ENCODE measurements around the gene TP53TG5.
A peak's percentile ranks its signal among the peaks of the same experiment; 100 is the strongest.

Gene TP53TG5

GRCh38 chr20:45405571-45406259 lies 27.6 kb upstream of the TP53TG5 start:
- DNase-seq = no peak

DNA sequence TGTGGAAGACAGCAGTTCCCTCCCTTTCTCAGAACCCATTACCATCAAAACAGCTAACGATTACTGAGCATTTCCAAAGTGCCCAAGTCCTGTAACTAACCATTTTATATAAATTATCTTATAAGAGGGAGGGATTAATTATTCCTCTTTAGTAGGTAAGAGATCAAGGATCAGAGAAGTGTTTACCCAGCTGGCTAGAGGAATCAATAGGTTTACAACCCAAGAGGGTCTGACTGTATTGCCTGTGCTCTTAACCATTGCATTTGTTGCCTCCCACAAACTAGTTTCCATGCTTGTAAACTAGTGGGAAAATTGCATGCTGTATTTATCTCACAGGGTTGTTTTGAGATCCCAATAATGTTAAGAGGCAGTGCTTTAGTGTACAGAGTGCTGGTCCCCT lies 26.3 kb upstream of the TP53TG5 start:
- no peak for DNase-seq

- no peak for DNase-seq
These were observed 24.8 kb upstream of the TP53TG5 start for GRCh38 chr20:45402946-45403345.

DNA sequence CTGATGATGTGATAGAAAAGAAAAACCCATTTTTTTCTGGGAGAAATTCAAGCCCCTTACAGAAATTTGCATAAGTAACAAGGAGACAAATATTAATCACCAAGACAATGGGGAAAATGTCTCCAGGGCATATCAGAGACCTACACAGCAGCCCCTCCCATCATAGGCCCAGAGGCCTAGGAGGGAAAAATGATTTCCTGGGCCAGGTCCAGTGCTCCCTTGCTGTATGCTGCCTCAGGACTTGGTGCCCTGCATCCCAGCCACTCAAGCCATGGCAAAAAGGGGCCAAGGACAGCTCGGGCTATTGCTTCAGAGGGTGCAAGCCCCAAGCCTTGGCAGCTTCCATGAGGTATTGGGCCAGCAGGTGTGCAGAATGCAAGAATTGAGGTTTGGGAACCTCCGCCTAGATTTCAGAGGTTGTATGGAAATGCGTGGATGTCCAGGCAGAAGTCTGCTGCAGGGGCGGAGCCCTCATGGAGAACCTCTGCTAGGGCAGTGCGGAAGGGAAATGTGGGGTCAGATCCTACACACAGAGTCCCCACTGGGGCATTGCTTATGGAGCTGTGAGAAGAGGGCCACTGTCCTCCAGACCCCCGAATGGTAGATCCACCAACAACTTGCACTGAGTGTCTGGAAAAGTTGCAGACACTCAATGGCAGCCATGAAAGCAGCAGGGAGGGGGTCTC lies 22.4 kb upstream of the TP53TG5 start:
- DNase-seq = no peak

DNA sequence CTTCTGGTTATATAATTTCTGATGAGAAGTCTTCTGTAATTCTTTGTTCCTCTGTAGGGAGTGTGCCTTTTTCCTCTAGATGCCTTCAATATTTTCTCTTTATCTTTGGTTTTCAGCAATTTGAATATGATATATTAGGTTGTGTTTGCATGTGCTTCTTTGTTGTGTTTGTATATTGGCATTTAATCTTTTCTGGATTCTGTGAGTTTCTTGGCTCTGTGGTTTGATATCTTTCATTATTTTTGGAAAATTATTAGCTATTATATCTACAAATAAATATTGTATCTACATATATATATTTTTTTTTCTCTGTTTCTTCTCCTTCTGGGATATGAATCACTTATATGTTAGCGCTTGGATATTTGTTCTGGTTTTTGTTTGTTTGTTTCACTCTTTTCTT lies 20.9 kb upstream of the TP53TG5 start:
- DNase-seq = no peak

DNA sequence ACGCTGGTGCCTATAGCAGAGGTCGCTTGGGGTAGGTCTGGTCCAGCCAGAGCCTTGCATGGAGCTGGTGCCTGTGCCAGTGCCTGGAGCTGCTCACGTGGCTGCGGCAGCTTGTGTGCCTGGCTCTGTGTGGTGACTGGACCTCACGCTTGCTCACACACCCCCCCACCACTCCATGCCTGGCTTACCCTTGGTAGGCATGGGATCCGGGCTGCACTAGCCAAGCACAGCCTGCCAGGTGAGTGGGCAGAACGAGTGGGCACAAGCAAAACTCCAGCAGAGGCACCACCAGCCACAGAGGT lies 16.9 kb upstream of the TP53TG5 start:
- DNase-seq = no peak

GRCh38 chr20:45394221-45395113 lies 16.3 kb upstream of the TP53TG5 start:
- no peak for DNase-seq

DNA sequence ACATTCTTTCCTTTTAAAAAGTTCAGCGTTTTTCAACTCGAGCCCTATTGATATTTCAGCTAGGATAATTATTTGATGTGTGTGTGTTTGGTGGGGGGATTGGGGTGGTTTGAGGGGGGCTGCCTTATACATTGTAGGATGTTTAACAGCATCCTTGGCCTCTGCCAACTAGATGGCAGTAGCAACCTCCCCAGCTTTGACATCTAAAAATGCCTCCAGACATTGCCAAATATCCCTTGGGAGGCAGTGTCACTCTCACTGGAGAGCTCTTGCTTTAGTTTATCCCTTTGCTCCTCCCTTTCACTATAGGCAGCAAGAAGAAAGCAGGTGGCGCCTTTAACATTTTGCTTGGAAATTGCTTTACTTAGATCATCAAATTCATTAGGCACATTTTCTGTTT lies 14.6 kb upstream of the TP53TG5 start:
- no peak for DNase-seq

GRCh38 chr20:45391559-45391958 lies 13.4 kb upstream of the TP53TG5 start:
- no peak for DNase-seq

GRCh38 chr20:45390931-45391330 lies 12.8 kb upstream of the TP53TG5 start:
- DNase-seq = no peak

GRCh38 chr20:45387274-45387673 lies 9.1 kb upstream of the TP53TG5 start:
- no peak for DNase-seq

DNA sequence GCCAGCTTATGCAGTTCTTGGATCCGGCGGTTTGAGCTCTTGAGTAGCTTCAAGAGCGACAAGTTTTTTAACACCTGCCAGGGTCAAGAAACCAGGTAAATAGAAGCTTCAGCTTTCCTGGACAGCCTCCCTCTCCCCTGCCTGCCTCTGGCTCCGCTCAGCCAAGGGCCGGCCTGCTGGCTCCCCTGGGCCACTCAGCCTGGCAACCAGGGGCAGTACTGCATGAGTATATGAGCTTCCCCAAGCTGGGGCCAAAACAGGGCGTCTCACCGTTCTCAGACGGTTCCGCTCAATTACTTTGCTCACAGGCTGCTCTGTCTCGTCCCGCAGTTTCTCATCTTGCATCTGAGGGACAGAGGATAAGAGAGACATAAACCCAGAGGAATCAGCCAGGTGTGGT lies 856 bp downstream of the TP53TG5 start:
- DNase-seq = no peak

GRCh38 chr20:45374966-45375365 lies 3.2 kb downstream of the TP53TG5 start:
- DNase-seq = no peak

GRCh38 chr20:45374101-45374467 lies 4.0 kb downstream of the TP53TG5 start:
- DNase-seq = no peak

GRCh38 chr20:45373353-45374100 lies 4.6 kb downstream of the TP53TG5 start:
- DNase-seq = peak; percentile 78

GRCh38 chr20:45372646-45373352 lies 5.3 kb downstream of the TP53TG5 start:
- DNase-seq = no peak

GRCh38 chr20:45372241-45372640 lies 5.9 kb downstream of the TP53TG5 start:
- no peak for DNase-seq

- no peak for DNase-seq
These were observed 7.5 kb downstream of the TP53TG5 start for GRCh38 chr20:45370571-45371160.

GRCh38 chr20:45368221-45368980 lies 9.7 kb downstream of the TP53TG5 start:
- DNase-seq = no peak

DNA sequence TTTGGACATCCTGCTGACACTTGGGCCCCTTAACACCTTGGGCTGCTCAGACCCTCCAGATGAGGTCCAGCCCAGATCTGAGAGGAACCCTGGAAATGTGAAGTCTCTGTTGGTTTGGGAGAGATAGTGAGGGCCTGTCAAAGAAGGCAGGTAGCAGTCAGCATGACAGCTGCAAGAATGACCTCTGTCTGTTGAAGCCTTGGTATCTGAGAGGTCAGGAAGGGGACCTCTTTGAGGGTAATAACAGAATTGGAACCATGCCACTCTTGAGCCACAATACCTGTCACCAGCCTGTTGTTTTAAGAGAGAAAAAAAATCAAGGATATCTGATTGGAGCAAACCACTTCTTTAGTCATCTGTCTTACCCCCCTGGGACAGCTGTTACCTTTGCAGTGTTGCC lies 11.0 kb downstream of the TP53TG5 start:
- no peak for DNase-seq

DNA sequence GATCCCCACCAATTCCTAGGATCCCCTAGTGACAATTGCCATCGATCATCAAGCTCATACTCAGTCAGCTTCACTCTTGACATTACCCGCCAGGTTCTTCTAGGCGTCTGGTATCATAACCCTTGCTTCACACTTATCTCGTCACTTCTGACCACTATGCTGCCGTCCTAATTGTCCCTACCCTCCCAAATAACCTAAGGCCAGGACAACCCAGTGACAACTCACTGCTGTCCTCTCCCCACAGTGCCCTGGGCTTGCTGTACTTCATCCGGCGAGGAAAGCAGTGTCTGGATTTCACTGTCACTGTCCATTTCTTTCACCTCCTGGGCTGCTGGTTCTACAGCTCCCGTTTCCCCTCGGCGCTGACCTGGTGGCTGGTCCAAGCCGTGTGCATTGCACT lies 11.5 kb downstream of the TP53TG5 start:
- no peak for DNase-seq

All from fibroblast of skin of scalp (primary cell).